ENCODE data around the gene UPF3A.
"Not testable (repeated sequence)": the region's sequence is repeated elsewhere in the genome, so short reads cannot be mapped to it uniquely, and the experiment has no call there.

UPF3A gene

GRCh38 chr13:114309806-114310410 is 28.5 kb downstream of the UPF3A start:
- peak; percentile 11 for DNase-seq

- DNase-seq, result no peak
Measured at GRCh38 chr13:114310956-114311355, 29.6 kb downstream of the UPF3A start.

- no peak for DNase-seq
Measured at GRCh38 chr13:114311387-114311786, 30.0 kb downstream of the UPF3A start.

- DNase-seq, result peak; percentile 59
Measured at GRCh38 chr13:114311908-114312307, 30.5 kb downstream of the UPF3A start.

GRCh38 chr13:114313061-114313860 is 31.9 kb downstream of the UPF3A start:
- no peak for DNase-seq

GRCh38 chr13:114314074-114314912 is 32.9 kb downstream of the UPF3A start, which contains the start of gene CHAMP1:
Gene CHAMP1 (plus strand): TSS chr13:114314503. CDS start chr13:114323843, 9,340 bp downstream.
- DNase-seq, result peak; percentile 94

GRCh38 chr13:114315074-114315785 is 33.8 kb downstream of the UPF3A start:
- DNase-seq, result no peak

GRCh38 chr13:114318624-114319023 is 37.2 kb downstream of the UPF3A start:
- DNase-seq, result peak; percentile 58

- no peak for DNase-seq
Measured at GRCh38 chr13:114319441-114319913, 38.1 kb downstream of the UPF3A start.

- DNase-seq, result no peak
Measured at GRCh38 chr13:114320065-114320464, 38.7 kb downstream of the UPF3A start.

GRCh38 chr13:114321256-114321655 is 39.9 kb downstream of the UPF3A start:
- DNase-seq, result no peak

GRCh38 chr13:114323349-114323748 is 41.9 kb downstream of the UPF3A start:
- DNase-seq, result no peak

- DNase-seq, result no peak
Measured at GRCh38 chr13:114324334-114324733, 42.9 kb downstream of the UPF3A start.

- no peak for DNase-seq
Measured at GRCh38 chr13:114325729-114326128, 44.3 kb downstream of the UPF3A start.

- no peak for DNase-seq
Measured at GRCh38 chr13:114328034-114328433, 46.6 kb downstream of the UPF3A start.

GRCh38 chr13:114328595-114328994 is 47.2 kb downstream of the UPF3A start:
- DNase-seq, result no peak

GRCh38 chr13:114330086-114330485 is 48.7 kb downstream of the UPF3A start:
- no peak for DNase-seq

GRCh38 chr13:114333881-114334280 is 52.5 kb downstream of the UPF3A start:
- DNase-seq, result not testable (repeated sequence)

GRCh38 chr13:114334305-114335053 is 53.1 kb downstream of the UPF3A start:
- no peak for DNase-seq

- DNase-seq, result not testable (repeated sequence)
Measured at GRCh38 chr13:114336457-114336856, 55.1 kb downstream of the UPF3A start.

- DNase-seq, result no peak
Measured at GRCh38 chr13:114338959-114339358, 57.6 kb downstream of the UPF3A start.

All from NCI-H2171 treated with DMSO at 0.1 percent for 48 hours (cell line).